Hepatocyte (in vitro differentiated cells): ENCODE measurements around the gene KCNN2.

Experiments used
- EZH2phosphoT487 ChIP-seq: fragments of 200-600 bp; sonication (generic); IDR thresholded peaks from one replicate; pipeline ENCODE4 v1.6.1; 2018; ENCODE audit warnings: antibody characterized with exemption, mild to moderate bottlenecking, low read depth, moderate library complexity; ENCODE audit not compliant: unreplicated experiment, severe bottlenecking
- TF ChIP-seq, protein P1 (sequence below): fragments of 200-600 bp; sonication (generic); IDR thresholded peaks from 2 replicates; pipeline ENCODE4 v1.5.1; 2016; ENCODE audit warnings: antibody characterized with exemption, mild to moderate bottlenecking; ENCODE audit not compliant: poor library complexity

DNA sequence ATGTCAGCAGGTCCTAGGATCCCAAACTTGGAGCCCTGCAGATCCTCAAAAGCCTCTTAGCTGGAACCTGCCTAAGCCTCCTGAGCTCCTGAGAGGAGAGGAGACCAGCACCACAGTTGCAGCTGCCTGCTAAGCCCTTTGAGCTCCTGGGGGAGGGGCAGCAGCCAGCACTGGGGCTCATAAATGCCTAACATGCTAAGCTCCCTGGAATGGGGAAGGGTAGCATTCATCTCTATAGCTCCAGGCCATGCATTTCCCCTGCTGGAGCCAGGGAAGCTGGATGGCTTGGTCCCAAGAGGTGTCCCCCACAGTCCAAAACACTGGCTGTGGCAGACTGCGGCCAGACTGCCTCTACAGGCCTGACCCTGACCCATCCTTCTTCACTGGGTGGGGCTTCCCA lies 182.7 kb downstream of the KCNN2 start:
- TF ChIP-seq, protein P1, sequence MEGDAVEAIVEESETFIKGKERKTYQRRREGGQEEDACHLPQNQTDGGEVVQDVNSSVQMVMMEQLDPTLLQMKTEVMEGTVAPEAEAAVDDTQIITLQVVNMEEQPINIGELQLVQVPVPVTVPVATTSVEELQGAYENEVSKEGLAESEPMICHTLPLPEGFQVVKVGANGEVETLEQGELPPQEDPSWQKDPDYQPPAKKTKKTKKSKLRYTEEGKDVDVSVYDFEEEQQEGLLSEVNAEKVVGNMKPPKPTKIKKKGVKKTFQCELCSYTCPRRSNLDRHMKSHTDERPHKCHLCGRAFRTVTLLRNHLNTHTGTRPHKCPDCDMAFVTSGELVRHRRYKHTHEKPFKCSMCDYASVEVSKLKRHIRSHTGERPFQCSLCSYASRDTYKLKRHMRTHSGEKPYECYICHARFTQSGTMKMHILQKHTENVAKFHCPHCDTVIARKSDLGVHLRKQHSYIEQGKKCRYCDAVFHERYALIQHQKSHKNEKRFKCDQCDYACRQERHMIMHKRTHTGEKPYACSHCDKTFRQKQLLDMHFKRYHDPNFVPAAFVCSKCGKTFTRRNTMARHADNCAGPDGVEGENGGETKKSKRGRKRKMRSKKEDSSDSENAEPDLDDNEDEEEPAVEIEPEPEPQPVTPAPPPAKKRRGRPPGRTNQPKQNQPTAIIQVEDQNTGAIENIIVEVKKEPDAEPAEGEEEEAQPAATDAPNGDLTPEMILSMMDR: no peak
- no peak for TF ChIP-seq EZH2phosphoT487
